Right atrium auricular region (tissue), 2 donors: Measurements from ENCODE around the gene MRGPRX1. TPM values are rescaled to one million over a fixed set of nuclear protein-coding genes. Genes with fewer than 3 reads are reported as not detected.

Experiments
- DNase-seq: peaks from one replicate; pipeline ENCODE4 v3.0.0-alpha.2; 2019; ENCODE audit warnings: low spot score
- H3K27ac ChIP-seq, 2 donors: fragments of 200-600 bp; sonication (generic); 1 replicate in 1 of 2; 2 replicates in 1 of 2; pipeline ENCODE4 v1.5.1; 2016 to 2019
- H3K27me3 ChIP-seq, 2 donors: fragments of 200-600 bp; sonication (generic); one replicate each; pipeline versions ENCODE4 v1.5.1 to v1.6.0; 2017 to 2019
- H3K36me3 ChIP-seq: fragments of 200-600 bp; sonication (generic); one replicate; pipeline ENCODE4 v1.5.1; 2016
- H3K4me1 ChIP-seq, 2 donors: fragments of 200-600 bp; sonication (generic); one replicate each; pipeline versions ENCODE4 v1.5.1 to v1.6.0; 2017 to 2019
- H3K4me3 ChIP-seq, 2 donors: fragments of 200-600 bp; sonication (generic); 1 replicate in 1 of 2; 2 replicates in 1 of 2; pipeline ENCODE4 v1.5.1; 2017 to 2019; ENCODE audit warnings: mild to moderate bottlenecking in 1 of 2, moderate library complexity in 1 of 2
- H3K9me3 ChIP-seq, 2 donors: fragments of 200-600 bp; sonication (generic); one replicate each; pipeline ENCODE4 v1.5.1; 2019
- CTCF ChIP-seq, 2 donors: fragments of 200-600 bp; sonication (generic); IDR thresholded peaks; one replicate each; pipeline ENCODE4 v1.5.1; 2019; ENCODE audit warnings: antibody characterized with exemption in 2 of 2
- total RNA-seq, 2 donors: library from RNA; depleted of rRNA; stranded (reverse); fragments of >200 nt; gene quantifications; one replicate each; pipeline ENCODE4 v1.1.0, GENCODE V29; 2016

MRGPRX1 gene
- total RNA-seq, 2 donors from 2014 or later, result not detected

- no peaks in the 10 kb centered on the region for H3K36me3 ChIP-seq
- no peaks in the 10 kb centered on the region for H3K9me3 ChIP-seq
- TF ChIP-seq CTCF (IDR thresholded peaks at IDR 0.05), result no peak
- H3K4me3 ChIP-seq, result no peak overlapping the region
- no peak overlapping the region for H3K27ac ChIP-seq
- H3K4me1 ChIP-seq, result no peaks in the 10 kb centered on the region
- no peaks in the 10 kb centered on the region for H3K27me3 ChIP-seq
- no peak for DNase-seq
These were observed 30.5 kb upstream of the MRGPRX1 start for GRCh38 chr11:18969720-18970119.

- Histone ChIP-seq H3K27ac (no peak overlapping the region), H3K27me3 (no peaks in the 10 kb centered on the region), H3K4me3 (no peak overlapping the region), H3K4me1 (no peaks in the 10 kb centered on the region), H3K36me3 (no peaks in the 10 kb centered on the region), H3K9me3 (no peaks in the 10 kb centered on the region)
- DNase-seq, result no peak
- no peak for TF ChIP-seq CTCF (IDR thresholded peaks at IDR 0.05)
These were observed 19.2 kb upstream of the MRGPRX1 start for GRCh38 chr11:18958221-18958910.

GRCh38 chr11:18956630-18957029 is 17.4 kb upstream of the MRGPRX1 start:
- H3K4me1 ChIP-seq, result no peaks in the 10 kb centered on the region
- H3K4me3 ChIP-seq, result no peak overlapping the region
- DNase-seq, result no peak
- no peak for TF ChIP-seq CTCF (IDR thresholded peaks at IDR 0.05)
- H3K9me3 ChIP-seq, result no peaks in the 10 kb centered on the region
- no peak overlapping the region for H3K27ac ChIP-seq
- H3K27me3 ChIP-seq, result no peaks in the 10 kb centered on the region
- no peaks in the 10 kb centered on the region for H3K36me3 ChIP-seq

- H3K4me3 ChIP-seq, result no peak overlapping the region
- no peak for DNase-seq
- no peaks in the 10 kb centered on the region for H3K27me3 ChIP-seq
- no peaks in the 10 kb centered on the region for H3K4me1 ChIP-seq
- no peak for TF ChIP-seq CTCF (IDR thresholded peaks at IDR 0.05)
- no peak overlapping the region for H3K27ac ChIP-seq
- H3K36me3 ChIP-seq, result no peaks in the 10 kb centered on the region
- H3K9me3 ChIP-seq, result no peaks in the 10 kb centered on the region
These were observed 3.1 kb downstream of the MRGPRX1 start for GRCh38 chr11:18936002-18936673.

GRCh38 chr11:18934195-18934814 is 4.9 kb downstream of the MRGPRX1 start:
- no peaks in the 10 kb centered on the region for H3K4me1 ChIP-seq
- H3K4me3 ChIP-seq, result no peak overlapping the region
- DNase-seq, result no peak
- no peak overlapping the region for H3K27ac ChIP-seq
- no peak for TF ChIP-seq CTCF (IDR thresholded peaks at IDR 0.05)
- no peaks in the 10 kb centered on the region for H3K27me3 ChIP-seq
- no peaks in the 10 kb centered on the region for H3K36me3 ChIP-seq
- no peaks in the 10 kb centered on the region for H3K9me3 ChIP-seq
